ENCODE measurements around the gene INF2. TPM values are rescaled to one million over a fixed set of nuclear protein-coding genes. Genes with fewer than 3 reads are reported as not detected.

INF2 gene
- total and polyA plus RNA-seq, 2 donors (not counting 3 experiments of a cell fraction or from before 2014, with no cell fraction given), result 55.3 to 124 TPM

GRCh38 chr14:104738375-104739019, 49.1 kb downstream of the INF2 start:
- no TSS peak for BruUV-seq (replicated peaks)
- no peak overlapping the region for H3K27ac ChIP-seq (ENCODE audit: insufficient read depth, low read depth, low read length)
- POLR2A ChIA-PET, result no interaction called here

More at GRCh38 chr14:104738375-104739019, 49.1 kb downstream of the INF2 start:
- intact Hi-C loops (cut with micrococcal nuclease) (no loop called here), dilution Hi-C loops (cut with MboI; ENCODE audit: extremely low pct_ligation_motif_present, low sequenced_read_pairs) (no loop called here)
- DNase-seq (ENCODE audit: low read depth, low spot score), result no peak
- no peak for FAIRE-seq
- TF ChIP-seq CTCF (IDR thresholded peaks at IDR 0.05; ENCODE audit: extremely low read depth in 1 of 2, insufficient read depth in 1 of 2, low read depth in 1 of 2, low read length in 2 of 2) (no peak), JUN (IDR thresholded peaks at IDR 0.05; ENCODE audit: borderline replicate concordance, insufficient read depth, insufficient read length, low read depth) (no peak), POLR2A (IDR thresholded peaks at IDR 0.05; ENCODE audit: low read depth, low read length) (no peak), FOS (IDR thresholded peaks at IDR 0.05; ENCODE audit: borderline replicate concordance, insufficient read depth, low read length) (no peak), MAX (IDR thresholded peaks at IDR 0.05; ENCODE audit: insufficient read depth, insufficient read length) (no peak), POLR2AphosphoS5 (IDR thresholded peaks at IDR 0.05; ENCODE audit: insufficient read depth, low read depth, low read length) (no peak), GATA2 (IDR thresholded peaks at IDR 0.05; ENCODE audit: insufficient read depth, insufficient read length, low read depth, low read length) (no peak), EZH2 (IDR thresholded peaks at IDR 0.05; ENCODE audit: borderline replicate concordance, low read depth, low read length, severe bottlenecking) (no peak), MYC (IDR thresholded peaks at IDR 0.05; ENCODE audit: low read depth, low read length) (no peak)
- Histone ChIP-seq H3K79me2 (ENCODE audit: control insufficient read depth, insufficient read depth, low read length) (no peaks in the 10 kb centered on the region), H3K9me1 (replicated peaks; ENCODE audit: control insufficient read depth, extremely low read depth, insufficient read depth, low read length) (no peaks in the 10 kb centered on the region), H4K20me1 (replicated peaks; ENCODE audit: control insufficient read depth, extremely low read depth, insufficient read depth, low read length) (no peaks in the 10 kb centered on the region), H3K4me2 (ENCODE audit: insufficient read depth, low read length) (no peak overlapping the region), H3K9me3 (replicated peaks; ENCODE audit: control insufficient read depth, insufficient read depth, low read length) (no peaks in the 10 kb centered on the region), H3K36me3 (ENCODE audit: control insufficient read depth in 2 of 2, extremely low read depth in 1 of 2, insufficient read depth in 2 of 2, low read length in 2 of 2) (no peaks in the 10 kb centered on the region), H3K27me3 (ENCODE audit: control insufficient read depth in 2 of 2, insufficient read depth in 2 of 2, low read length in 2 of 2) (no peaks in the 10 kb centered on the region), H3K4me1 (ENCODE audit: control insufficient read depth, extremely low read depth, insufficient read depth, low read length) (peaks cover 16% of the 10 kb centered on the region), H3K9ac (replicated peaks; ENCODE audit: extremely low read depth, insufficient read depth, low read length) (no peak overlapping the region), H2AFZ (ENCODE audit: low read depth, low read length) (no peak overlapping the region), H3K4me3 (replicated peaks in 1 of 3; ENCODE audit: insufficient read depth in 1 of 3, low read depth in 1 of 3, low read length in 3 of 3) (no peak overlapping the region)
- CTCF ChIA-PET, result interaction anchor here (1.3 to 4.1 kb wide), 2 partner anchors 11 to 30 kb away, joined by 3 to 11 read pairs; no protein-coding TSS in a partner anchor

Data from endothelial cell of umbilical vein (primary cell).